T-helper 2 cell treated with Interferon-gamma antibody and Interleukin-4, amounts not matched to agents 100 ng/mL and 5 ng/mL, for 36 hours (primary cell): ENCODE measurements around the gene EXOSC5. TPM values are rescaled to one million over a fixed set of nuclear protein-coding genes. Genes with fewer than 3 reads are reported as not detected.
"Not testable (repeated sequence)": the region's sequence is repeated elsewhere in the genome, so short reads cannot be mapped to it uniquely, and the experiment has no call there.

ENCODE experiments used
- intact Hi-C: fragments of 100-400 bp; cut with micrococcal nuclease; formaldehyde crosslinking; loops from one replicate; pipeline ENCODE4 v1.15.1; 2023
- total RNA-seq: library from RNA; stranded (reverse); gene quantifications from 2 replicates; pipeline ENCODE4 v1.2.3, GENCODE V29; 2022

Gene EXOSC5
- total RNA-seq, 1 donor from 2014 or later, result 32.3 TPM

GRCh38 chr19:41352609-41353465 lies 44.3 kb downstream of the EXOSC5 start:
- intact Hi-C loops, result loop anchor here (1.0 to 10.0 kb wide), 5 partner anchors 25 to 192 kb away; partner anchors contain the start of gene CCDC97

GRCh38 chr19:41352279-41352608 lies 44.9 kb downstream of the EXOSC5 start:
- intact Hi-C loops, result loop anchor here (1.0 to 10.0 kb wide), 3 partner anchors 24 to 193 kb away; no protein-coding TSS in a partner anchor

GRCh38 chr19:41351339-41352245 lies 45.6 kb downstream of the EXOSC5 start:
- intact Hi-C loops, result loop anchor here (1.0 to 10.0 kb wide), 3 partner anchors 23 to 193 kb away; no protein-coding TSS in a partner anchor

GRCh38 chr19:41350735-41351338 lies 46.3 kb downstream of the EXOSC5 start:
- intact Hi-C loops, result loop anchor here (10.0 kb wide), 1 partner anchor 194 kb away; no protein-coding TSS in a partner anchor

GRCh38 chr19:41346916-41347315 lies 50.2 kb downstream of the EXOSC5 start:
- intact Hi-C loops, result not testable (repeated sequence)

GRCh38 chr19:41344162-41344561 lies 53.0 kb downstream of the EXOSC5 start:
- intact Hi-C loops, result no loop called here

GRCh38 chr19:41341669-41342490 lies 55.3 kb downstream of the EXOSC5 start:
- intact Hi-C loops, result no loop called here

- intact Hi-C loops, result no loop called here
These were observed 57.2 kb downstream of the EXOSC5 start for GRCh38 chr19:41339936-41340335.

Other genes with a start within 250 kb of the EXOSC5 start
- 0.23 and 0.41 TPM in 2 replicates for gene CYP2S1, start 204.1 kb downstream of the EXOSC5 start, total RNA-seq
- gene AXL, start 178.1 kb downstream of the EXOSC5 start, total RNA-seq, result not detected in 2 replicates
- 331 and 349 TPM in 2 replicates for gene HNRNPUL1, start 133.0 kb downstream of the EXOSC5 start, total RNA-seq
- 51.7 and 55.9 TPM in 2 replicates for gene CCDC97, start 87.2 kb downstream of the EXOSC5 start, total RNA-seq
- gene TGFB1, start 43.4 kb downstream of the EXOSC5 start, total RNA-seq, result 179 and 181 TPM in 2 replicates
- gene B9D2, start 33.2 kb downstream of the EXOSC5 start, total RNA-seq, result 11.5 TPM in 2 replicates
- 4.4 and 5.6 TPM in 2 replicates for gene TMEM91, start 20.8 kb downstream of the EXOSC5 start, total RNA-seq
- gene BCKDHA, start 459 bp upstream of the EXOSC5 start, total RNA-seq, result 16.8 and 19.5 TPM in 2 replicates
- 2.4 and 2.8 TPM in 2 replicates for gene B3GNT8, start 30.0 kb upstream of the EXOSC5 start, total RNA-seq
- 44.5 and 48.9 TPM in 2 replicates for gene DMAC2, start 42.6 kb upstream of the EXOSC5 start, total RNA-seq
- gene ERICH4, start 45.8 kb upstream of the EXOSC5 start, total RNA-seq, result not detected in 2 replicates
- gene CEACAM21, start 178.8 kb upstream of the EXOSC5 start, total RNA-seq, result 44.3 and 49.9 TPM in 2 replicates
- gene CEACAM4, start 229.7 kb upstream of the EXOSC5 start, total RNA-seq, result not detected in 2 replicates